CD8-positive, alpha-beta memory T cell (primary cell): Measurements from ENCODE around the gene OGFOD2. TPM values are rescaled to one million over a fixed set of nuclear protein-coding genes. Genes with fewer than 3 reads are reported as not detected.

Experiments
- CTCF ChIA-PET: fragments of 350-600 bp; sonication (Branson Sonifier 250); formaldehyde crosslinking; loops from one replicate; lab custom pipeline; 2021; ENCODE audit warnings: antibody characterized with exemption; lab: Charles Lee
- POLR2A ChIA-PET: fragments of 350-600 bp; sonication (Branson Sonifier 250); formaldehyde crosslinking; loops from one replicate; lab custom pipeline; 2021; ENCODE audit warnings: antibody characterized with exemption; lab: Charles Lee
- DNase-seq, 5 donors: peaks; one replicate each; pipeline versions ENCODE4 v3.0.0 to v3.0.0-alpha.2; 2020 to 2022; ENCODE audit warnings: mixed read lengths in 1 of 5
- H3K27ac ChIP-seq: one replicate; pipeline ENCODE4 v1.7.0; 2013; ENCODE audit warnings: low read depth, mild to moderate bottlenecking, low read length, moderate library complexity
- H3K27me3 ChIP-seq: 2 replicates; pipeline ENCODE4 v1.7.0; 2013; ENCODE audit warnings: low read length, mild to moderate bottlenecking; ENCODE audit not compliant: insufficient read depth, poor library complexity, severe bottlenecking
- H3K36me3 ChIP-seq: 2 replicates; pipeline ENCODE4 v1.7.0; 2013; ENCODE audit warnings: mild to moderate bottlenecking, low read length, moderate library complexity; ENCODE audit not compliant: insufficient read depth
- H3K4me1 ChIP-seq: 2 replicates; pipeline ENCODE4 v1.7.0; 2013; ENCODE audit warnings: mild to moderate bottlenecking, low read length, moderate library complexity; ENCODE audit not compliant: insufficient read depth
- H3K4me3 ChIP-seq: 2 replicates; pipeline ENCODE4 v1.7.0; 2013; ENCODE audit warnings: mild to moderate bottlenecking, low read length
- H3K9me3 ChIP-seq: 2 replicates; pipeline ENCODE4 v1.7.0; 2013; ENCODE audit warnings: mild to moderate bottlenecking, low read length
- H3K27ac Mint-ChIP-seq, 8 donors: one replicate each; pipeline ENCODE4 v1.8.0; 2020 to 2021; ENCODE audit warnings: mixed read lengths in 8 of 8, mild to moderate bottlenecking in 6 of 8, inconsistent platforms in 3 of 8, moderate library complexity in 3 of 8
- H3K27me3 Mint-ChIP-seq, 2 donors: one replicate each; pipeline ENCODE4 v1.8.0; 2020 to 2021; ENCODE audit warnings: mixed read lengths in 2 of 2, mild to moderate bottlenecking in 1 of 2, moderate library complexity in 1 of 2
- H3K36me3 Mint-ChIP-seq, 3 donors: one replicate each; pipeline ENCODE4 v1.8.0; 2020 to 2021; ENCODE audit warnings: mixed read lengths in 3 of 3, inconsistent platforms in 1 of 3, mild to moderate bottlenecking in 1 of 3
- H3K4me1 Mint-ChIP-seq, 3 donors: one replicate each; pipeline ENCODE4 v1.8.0; 2020 to 2021; ENCODE audit warnings: mixed read lengths in 3 of 3, inconsistent platforms in 1 of 3, mild to moderate bottlenecking in 1 of 3
- H3K4me3 Mint-ChIP-seq, 7 donors: one replicate each; pipeline ENCODE4 v1.8.0; 2020 to 2021; ENCODE audit warnings: mixed read lengths in 7 of 7, mild to moderate bottlenecking in 6 of 7, moderate library complexity in 4 of 7, inconsistent platforms in 2 of 7
- H3K9me3 Mint-ChIP-seq, 5 donors: one replicate each; pipeline ENCODE4 v1.8.0; 2020 to 2022; ENCODE audit warnings: mixed read lengths in 5 of 5, mild to moderate bottlenecking in 3 of 5, moderate library complexity in 2 of 5, inconsistent platforms in 1 of 5
- polyA plus RNA-seq: library from polyadenylated mRNA; unstranded; fragments of 300-500 nt; fragmentation: Illumina TruSeq; gene quantifications from one replicate; pipeline ENCODE4 v1.2.3, GENCODE V29; 2021
- total RNA-seq, 2 experiments: library from RNA; stranded (reverse); gene quantifications; one replicate each; pipeline ENCODE4 v1.2.3, GENCODE V29; 2021

OGFOD2 gene
- total and polyA plus RNA-seq, 3 experiments from 2014 or later = 14.9 to 29.5 (median 27.7) TPM

DNA sequence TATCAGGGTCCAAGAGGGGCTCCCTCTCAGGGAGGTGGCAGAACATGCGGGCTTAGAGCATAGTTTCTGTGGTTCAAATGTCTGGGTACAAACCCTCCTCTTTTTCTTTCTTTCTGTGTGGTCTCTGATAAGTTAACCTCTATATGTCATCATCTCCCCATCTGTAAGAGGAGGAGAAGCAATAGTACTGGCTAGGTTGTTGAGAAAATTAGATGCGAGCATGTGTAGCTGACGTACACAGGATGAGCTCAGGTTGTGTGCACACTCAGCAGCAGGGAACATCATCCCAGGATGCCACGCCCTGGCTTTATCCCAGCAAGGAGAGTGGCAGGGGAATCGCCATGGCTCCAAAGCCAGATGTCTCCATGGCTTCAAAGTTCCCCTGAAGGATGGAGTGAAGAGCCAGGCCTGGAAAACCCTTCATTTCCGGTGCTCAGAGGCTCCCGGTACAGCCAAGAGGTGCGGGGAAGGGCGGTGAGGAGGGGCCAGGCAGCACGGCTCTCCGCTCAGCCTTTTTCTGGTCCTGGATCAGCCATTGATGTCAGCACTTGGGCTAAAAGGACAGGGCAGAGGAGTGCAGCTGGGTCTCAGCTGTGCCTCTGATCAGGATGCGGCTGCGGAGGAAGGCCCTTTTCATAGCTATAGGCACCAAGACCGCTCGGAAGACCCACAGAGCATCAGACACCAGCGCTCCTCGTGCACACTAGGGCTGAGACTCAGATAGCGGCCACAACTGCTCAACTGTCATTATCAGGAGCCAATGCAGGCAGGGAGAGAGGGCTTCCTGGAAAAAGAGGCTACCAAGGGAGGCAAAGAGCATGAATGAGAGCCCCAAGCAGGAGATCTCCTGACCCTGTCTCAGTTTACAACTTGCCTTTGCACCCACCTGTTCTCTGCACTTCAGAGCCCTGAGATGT, 46.9 kb downstream of the OGFOD2 start:
- DNase-seq = no peak
- no peaks in the 10 kb centered on the region for H3K9me3 Mint-ChIP-seq
- H3K27me3 ChIP-seq = no peaks in the 10 kb centered on the region
- CTCF ChIA-PET = no interaction called here
- peaks cover 5 to 18% (median 9%) of the 10 kb centered on the region in 3 donors for H3K4me1 Mint-ChIP-seq
- H3K4me1 ChIP-seq = peaks cover 8% of the 10 kb centered on the region
- no peak overlapping the region for H3K27ac ChIP-seq
- no peaks in the 10 kb centered on the region for H3K36me3 ChIP-seq
- no peak overlapping the region for H3K4me3 Mint-ChIP-seq
- H3K9me3 ChIP-seq = no peaks in the 10 kb centered on the region
- H3K4me3 ChIP-seq = no peak overlapping the region
- peaks cover 0 to 2% (median 1%) of the 10 kb centered on the region in 3 donors for H3K36me3 Mint-ChIP-seq
- H3K27ac Mint-ChIP-seq = no peak overlapping the region
- POLR2A ChIA-PET = no interaction called here
- no peaks in the 10 kb centered on the region for H3K27me3 Mint-ChIP-seq

DNA sequence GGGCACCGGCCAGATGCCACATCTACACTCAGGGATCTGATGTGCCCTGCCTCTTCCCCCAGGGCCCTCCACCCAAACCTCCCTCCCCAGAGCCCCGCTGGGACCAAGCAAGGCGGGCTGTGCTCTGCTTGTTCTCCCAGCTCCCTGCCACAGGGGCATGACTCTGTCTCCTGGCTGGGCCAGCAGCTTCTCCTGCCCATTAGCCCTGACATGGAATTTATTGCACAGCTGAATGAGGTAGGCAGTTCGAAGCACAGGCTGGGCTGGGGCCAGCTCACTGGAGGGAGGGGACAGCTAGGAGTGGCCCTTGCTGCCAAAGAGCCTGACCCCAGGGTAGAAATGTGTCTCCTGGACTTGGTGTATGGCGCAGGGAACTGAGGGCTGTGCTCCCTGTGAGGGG, 47.8 kb downstream of the OGFOD2 start:
- H3K27me3 Mint-ChIP-seq = no peaks in the 10 kb centered on the region
- no peak for DNase-seq
- peaks cover 0 to 6% (median 1%) of the 10 kb centered on the region in 3 donors for H3K36me3 Mint-ChIP-seq
- Histone ChIP-seq H3K9me3 (no peaks in the 10 kb centered on the region), H3K27me3 (no peaks in the 10 kb centered on the region), H3K4me3 (no peak overlapping the region), H3K36me3 (no peaks in the 10 kb centered on the region), H3K4me1 (peaks cover 8% of the 10 kb centered on the region), H3K27ac (no peak overlapping the region)
- no peak overlapping the region for H3K27ac Mint-ChIP-seq
- ChIA-PET CTCF (no interaction called here), POLR2A (no interaction called here)
- H3K4me1 Mint-ChIP-seq = peaks cover 5 to 18% (median 9%) of the 10 kb centered on the region in 3 donors
- no peak overlapping the region for H3K4me3 Mint-ChIP-seq
- no peaks in the 10 kb centered on the region for H3K9me3 Mint-ChIP-seq

GRCh38 chr12:123024819-123025391, 49.9 kb downstream of the OGFOD2 start:
- H3K4me1 ChIP-seq = peaks cover 8% of the 10 kb centered on the region
- POLR2A ChIA-PET = no interaction called here
- Mint-ChIP-seq H3K9me3 (no peaks in the 10 kb centered on the region), H3K4me3 (peak overlapping the region in 1 of 7 donors; percentile 23), H3K27me3 (no peaks in the 10 kb centered on the region), H3K36me3 (peaks cover 0 to 9% (median 3%) of the 10 kb centered on the region in 3 donors), H3K27ac (peak overlapping the region in 4 of 8 donors; percentile 25 to 73 (median 46)), H3K4me1 (peaks cover 5 to 14% (median 9%) of the 10 kb centered on the region in 3 donors)
- peaks cover 4% of the 10 kb centered on the region for H3K36me3 ChIP-seq
- CTCF ChIA-PET = interaction anchor here (1.2 to 1.9 kb wide), 2 partner anchors 17 to 19 kb away, joined by 3 to 6 read pairs; no protein-coding TSS in a partner anchor
- no peak for DNase-seq
- H3K27me3 ChIP-seq = no peaks in the 10 kb centered on the region
- no peaks in the 10 kb centered on the region for H3K9me3 ChIP-seq
- H3K4me3 ChIP-seq = no peak overlapping the region
- no peak overlapping the region for H3K27ac ChIP-seq

DNA sequence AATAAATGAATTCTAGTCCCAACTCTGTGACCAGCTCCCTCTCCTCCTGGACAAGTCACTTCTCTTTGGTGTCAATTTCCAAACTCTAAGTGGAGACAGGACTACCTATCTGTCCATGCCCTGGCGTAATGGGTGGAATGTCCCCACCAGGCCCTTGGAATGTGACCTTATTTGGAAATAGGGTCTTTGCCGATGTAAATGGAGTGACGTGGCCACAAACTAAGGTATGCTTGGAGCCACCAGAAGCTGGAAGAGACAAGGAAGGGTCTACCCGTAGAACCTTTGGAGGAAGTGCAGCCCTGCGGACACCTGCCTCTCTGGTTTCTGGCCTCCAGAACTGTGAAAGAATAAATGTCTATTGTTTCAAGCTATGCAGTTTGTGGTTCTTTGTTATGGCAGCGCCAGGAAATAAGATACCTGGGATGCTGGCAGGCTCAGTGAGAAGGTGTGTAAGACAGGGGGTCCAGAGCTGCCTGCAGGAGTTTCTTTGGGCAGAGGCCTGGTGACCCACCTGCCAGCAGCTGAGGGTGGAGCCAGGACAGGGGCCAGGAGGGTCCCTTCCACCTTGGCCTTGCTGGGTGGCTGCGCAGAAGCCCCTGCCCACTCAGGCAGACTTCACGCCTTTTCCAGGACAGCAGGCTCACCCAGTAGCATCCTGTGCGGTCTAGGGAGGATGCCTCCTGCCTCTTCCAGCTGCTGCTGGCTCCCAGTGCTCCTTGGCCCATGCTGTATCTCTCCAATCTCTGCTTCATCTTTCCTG, 51.2 kb downstream of the OGFOD2 start:
- no peaks in the 10 kb centered on the region for H3K9me3 ChIP-seq
- Mint-ChIP-seq H3K4me3 (no peak overlapping the region), H3K27ac (peak overlapping the region in 2 of 8 donors; percentile 7 to 32), H3K36me3 (peaks cover 0 to 14% (median 3%) of the 10 kb centered on the region in 3 donors), H3K4me1 (peaks cover 5 to 14% (median 9%) of the 10 kb centered on the region in 3 donors), H3K9me3 (no peaks in the 10 kb centered on the region), H3K27me3 (no peaks in the 10 kb centered on the region)
- ChIA-PET POLR2A (no interaction called here), CTCF (interaction anchor here (1.2 to 1.9 kb wide), 3 partner anchors 16 to 17 kb away, joined by 3 to 6 read pairs (median 3); no protein-coding TSS in a partner anchor)
- H3K4me3 ChIP-seq = no peak overlapping the region
- no peaks in the 10 kb centered on the region for H3K27me3 ChIP-seq
- no peak for DNase-seq
- no peak overlapping the region for H3K27ac ChIP-seq
- H3K4me1 ChIP-seq = peaks cover 8% of the 10 kb centered on the region
- peaks cover 5% of the 10 kb centered on the region for H3K36me3 ChIP-seq

DNA sequence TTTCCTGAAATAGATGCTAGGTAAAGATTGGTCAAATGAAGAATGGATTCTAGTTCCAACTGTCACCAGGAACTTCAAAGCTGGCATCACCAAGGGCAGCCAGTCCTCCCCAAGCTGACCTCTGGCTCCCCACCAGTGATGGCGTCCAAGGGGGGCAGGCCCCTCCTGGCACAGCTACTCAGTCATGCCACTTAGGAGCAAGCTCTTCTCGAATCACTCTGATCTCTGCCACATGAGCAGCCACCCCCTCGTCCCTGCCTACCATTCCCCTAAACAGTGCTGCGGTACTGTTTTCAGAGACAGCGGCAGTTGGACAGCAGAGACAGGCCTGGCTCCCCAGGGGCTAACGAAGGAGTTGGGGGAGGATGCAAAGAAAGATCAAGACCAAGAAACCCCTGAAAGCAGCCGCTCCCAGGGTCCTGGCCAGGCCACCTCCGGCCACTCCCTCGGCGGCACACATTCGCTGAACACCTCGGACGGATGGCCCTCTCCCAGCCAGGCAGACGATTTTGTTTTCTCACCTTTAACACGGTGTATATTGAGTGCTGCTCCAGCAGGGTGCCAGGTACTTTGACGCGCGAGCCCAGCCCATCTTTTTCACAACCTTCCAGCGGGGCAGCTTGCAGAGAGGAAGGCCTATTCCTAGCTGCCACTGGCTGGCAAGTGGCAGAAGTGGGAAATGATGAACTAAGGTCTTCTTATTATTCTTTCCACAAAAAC, 52.8 kb downstream of the OGFOD2 start:
- no peaks in the 10 kb centered on the region for H3K9me3 Mint-ChIP-seq
- ChIA-PET CTCF (interaction anchor here (0.9 to 1.4 kb wide), 2 partner anchors 14 to 38 kb away, joined by 3 read pairs; no protein-coding TSS in a partner anchor), POLR2A (no interaction called here)
- H3K4me1 ChIP-seq = peaks cover 8% of the 10 kb centered on the region
- no peak overlapping the region for H3K27ac Mint-ChIP-seq
- no peak overlapping the region for H3K4me3 ChIP-seq
- no peaks in the 10 kb centered on the region for H3K27me3 ChIP-seq
- no peak overlapping the region for H3K27ac ChIP-seq
- H3K9me3 ChIP-seq = no peaks in the 10 kb centered on the region
- H3K36me3 ChIP-seq = peaks cover 5% of the 10 kb centered on the region
- H3K4me3 Mint-ChIP-seq = no peak overlapping the region
- peaks cover 0 to 15% (median 3%) of the 10 kb centered on the region in 3 donors for H3K36me3 Mint-ChIP-seq
- no peaks in the 10 kb centered on the region for H3K27me3 Mint-ChIP-seq
- peaks cover 5 to 14% (median 9%) of the 10 kb centered on the region in 3 donors for H3K4me1 Mint-ChIP-seq
- no peak for DNase-seq

DNA sequence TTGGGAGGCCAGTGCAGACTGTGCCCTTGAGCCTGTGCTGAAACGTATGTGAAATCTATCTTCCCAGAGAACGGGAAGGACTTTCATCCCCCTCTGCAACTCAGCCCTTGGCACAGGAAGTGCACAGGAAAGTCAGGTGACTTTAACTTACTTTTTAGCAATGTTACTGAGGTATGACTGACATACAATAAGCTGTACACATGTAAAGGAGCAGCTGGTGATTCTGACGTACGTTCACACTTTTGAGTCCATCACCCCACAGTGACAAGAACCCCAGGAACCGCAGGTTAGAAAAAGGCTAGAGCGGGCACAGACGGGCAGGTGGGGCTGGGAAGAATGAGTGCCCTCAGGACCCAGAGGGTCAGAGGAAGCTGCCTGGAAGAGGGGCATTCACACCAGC, 53.4 kb downstream of the OGFOD2 start:
- no peaks in the 10 kb centered on the region for H3K27me3 ChIP-seq
- no peak overlapping the region for H3K4me3 Mint-ChIP-seq
- H3K27me3 Mint-ChIP-seq = no peaks in the 10 kb centered on the region
- no peak overlapping the region for H3K4me3 ChIP-seq
- CTCF ChIA-PET = no interaction called here
- peaks cover 5% of the 10 kb centered on the region for H3K36me3 ChIP-seq
- peaks cover 0 to 19% (median 3%) of the 10 kb centered on the region in 3 donors for H3K36me3 Mint-ChIP-seq
- H3K4me1 Mint-ChIP-seq = peaks cover 8 to 17% (median 12%) of the 10 kb centered on the region in 3 donors
- no peaks in the 10 kb centered on the region for H3K9me3 Mint-ChIP-seq
- no peak for DNase-seq
- peaks cover 10% of the 10 kb centered on the region for H3K4me1 ChIP-seq
- POLR2A ChIA-PET = no interaction called here
- no peak overlapping the region for H3K27ac Mint-ChIP-seq
- H3K27ac ChIP-seq = no peak overlapping the region
- H3K9me3 ChIP-seq = no peaks in the 10 kb centered on the region

DNA sequence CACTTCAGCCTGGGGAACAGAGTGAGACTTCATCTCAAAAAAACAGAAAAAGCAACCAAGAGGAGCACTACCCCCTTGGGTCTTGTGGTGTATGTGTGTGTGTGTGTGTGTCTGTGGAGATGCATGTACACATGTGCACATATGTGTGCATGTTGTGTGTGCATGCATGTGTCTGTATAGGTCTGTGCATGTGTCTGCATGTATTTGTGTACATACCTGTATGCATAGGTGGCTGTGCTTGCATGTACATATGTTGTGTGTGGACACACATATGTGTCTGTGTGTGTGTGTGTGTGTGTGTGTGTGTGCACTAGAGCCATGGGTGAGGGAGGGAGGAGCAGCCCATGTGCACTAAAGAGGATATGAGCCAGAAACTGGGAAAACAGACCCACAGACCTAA, 54.5 kb downstream of the OGFOD2 start:
- peaks cover 5% of the 10 kb centered on the region for H3K36me3 ChIP-seq
- peak overlapping the region in 4 of 8 donors; percentile 5 to 32 (median 30) for H3K27ac Mint-ChIP-seq

More for the DNA sequence above, 54.5 kb downstream of the OGFOD2 start:
- H3K4me1 ChIP-seq = peaks cover 18% of the 10 kb centered on the region
- no peak overlapping the region for H3K4me3 ChIP-seq
- Mint-ChIP-seq H3K4me1 (peaks cover 16 to 24% (median 21%) of the 10 kb centered on the region in 3 donors), H3K36me3 (peaks cover 1 to 20% (median 3%) of the 10 kb centered on the region in 3 donors), H3K4me3 (no peak overlapping the region), H3K27me3 (no peaks in the 10 kb centered on the region), H3K9me3 (no peaks in the 10 kb centered on the region)
- no peaks in the 10 kb centered on the region for H3K9me3 ChIP-seq
- no peak for DNase-seq
- H3K27ac ChIP-seq = no peak overlapping the region
- ChIA-PET POLR2A (no interaction called here), CTCF (interaction anchor here (0.6 kb wide), 1 partner anchor 16 kb away, joined by 3 read pairs; no protein-coding TSS in a partner anchor)
- no peaks in the 10 kb centered on the region for H3K27me3 ChIP-seq
